Measurements from ENCODE around the gene FARP1. TPM values are rescaled to one million over a fixed set of nuclear protein-coding genes. Genes with fewer than 3 reads are reported as not detected.

FARP1 gene
- total RNA-seq, 2 donors from 2014 or later, result 89.5 to 93.6 TPM

- whole genome bisulfite sequencing, 2 donors, result 86% methylated on average over 14 of the region's 14 CpGs
- DNase-seq (no peak), ATAC-seq (no peak)
- Histone ChIP-seq H3K27me3 (no peaks in the 10 kb centered on the region), H3K4me3 (no peak overlapping the region), H3K27ac (no peak overlapping the region), H3K4me1 (peaks cover 14% of the 10 kb centered on the region), H3K36me3 (replicated peaks in 1 of 2; ENCODE audit: insufficient read depth in 1 of 2, low read depth in 2 of 2) (no peaks in the 10 kb centered on the region), H3K9me3 (no peaks in the 10 kb centered on the region)
- intact Hi-C loops (cut with DNase I), result no loop called here
- TF ChIP-seq, protein P1, sequence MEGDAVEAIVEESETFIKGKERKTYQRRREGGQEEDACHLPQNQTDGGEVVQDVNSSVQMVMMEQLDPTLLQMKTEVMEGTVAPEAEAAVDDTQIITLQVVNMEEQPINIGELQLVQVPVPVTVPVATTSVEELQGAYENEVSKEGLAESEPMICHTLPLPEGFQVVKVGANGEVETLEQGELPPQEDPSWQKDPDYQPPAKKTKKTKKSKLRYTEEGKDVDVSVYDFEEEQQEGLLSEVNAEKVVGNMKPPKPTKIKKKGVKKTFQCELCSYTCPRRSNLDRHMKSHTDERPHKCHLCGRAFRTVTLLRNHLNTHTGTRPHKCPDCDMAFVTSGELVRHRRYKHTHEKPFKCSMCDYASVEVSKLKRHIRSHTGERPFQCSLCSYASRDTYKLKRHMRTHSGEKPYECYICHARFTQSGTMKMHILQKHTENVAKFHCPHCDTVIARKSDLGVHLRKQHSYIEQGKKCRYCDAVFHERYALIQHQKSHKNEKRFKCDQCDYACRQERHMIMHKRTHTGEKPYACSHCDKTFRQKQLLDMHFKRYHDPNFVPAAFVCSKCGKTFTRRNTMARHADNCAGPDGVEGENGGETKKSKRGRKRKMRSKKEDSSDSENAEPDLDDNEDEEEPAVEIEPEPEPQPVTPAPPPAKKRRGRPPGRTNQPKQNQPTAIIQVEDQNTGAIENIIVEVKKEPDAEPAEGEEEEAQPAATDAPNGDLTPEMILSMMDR (IDR thresholded peaks at IDR 0.05), result no peak
- no peak for TF ChIP-seq POLR2A (IDR thresholded peaks at IDR 0.05)
These were observed 96.5 kb downstream of the FARP1 start for GRCh38 chr13:98239162-98240076.

DNA sequence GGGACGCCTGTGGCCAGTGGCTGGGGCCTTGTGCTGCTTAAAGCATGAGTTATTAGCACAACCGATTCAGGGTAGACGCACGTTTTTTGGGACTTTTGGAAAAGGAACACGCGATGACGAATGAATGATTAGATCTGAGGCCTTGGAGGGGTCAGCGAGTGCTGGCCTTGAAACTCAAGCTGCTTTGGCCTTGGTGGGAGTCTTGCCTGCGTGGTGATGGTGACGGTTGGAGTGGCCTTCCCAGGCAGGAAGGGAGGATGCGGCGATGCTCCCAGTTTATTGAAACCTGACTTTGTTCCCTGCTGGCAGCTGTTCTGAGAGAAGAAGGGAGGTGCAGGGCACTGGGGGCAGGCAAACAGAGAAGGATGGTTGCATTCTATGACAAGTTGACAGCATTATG is 97.2 kb downstream of the FARP1 start:
- WGBS, 2 donors, result 70 to 89% methylated on average over 11 to 12 of the region's 12 CpGs
- H3K27ac ChIP-seq, result no peak overlapping the region
- peaks cover 7% of the 10 kb centered on the region for H3K4me1 ChIP-seq
- no peaks in the 10 kb centered on the region for H3K27me3 ChIP-seq
- intact Hi-C loops (cut with DNase I), result no loop called here
- ATAC-seq, result no peak
- H3K36me3 ChIP-seq (replicated peaks in 1 of 2; ENCODE audit: insufficient read depth in 1 of 2, low read depth in 2 of 2), result no peaks in the 10 kb centered on the region
- H3K4me3 ChIP-seq, result no peak overlapping the region
- no peaks in the 10 kb centered on the region for H3K9me3 ChIP-seq
- DNase-seq, result no peak
- TF ChIP-seq, protein P1 (IDR thresholded peaks at IDR 0.05), result no peak
- no peak for TF ChIP-seq POLR2A (IDR thresholded peaks at IDR 0.05)

DNA sequence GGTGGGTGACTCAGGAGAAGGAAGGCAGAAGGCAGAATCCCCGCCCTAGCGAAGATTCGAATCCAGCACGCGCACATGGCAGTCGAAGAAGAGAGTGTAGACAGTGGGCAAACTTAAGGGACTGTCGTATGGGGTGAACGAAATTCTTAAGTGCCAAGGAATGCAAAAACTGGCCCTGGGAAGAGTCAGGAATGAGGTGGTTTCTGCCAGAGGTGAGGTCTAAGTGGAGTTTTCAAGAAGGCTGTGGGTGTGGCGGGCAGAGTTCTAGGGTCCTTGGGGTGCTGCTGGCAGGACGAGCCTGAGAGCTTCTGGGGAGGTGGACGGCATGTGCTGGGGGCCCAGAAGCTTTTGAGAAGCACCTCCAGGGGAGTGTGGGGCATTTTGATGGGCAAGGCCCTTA is 98.1 kb downstream of the FARP1 start:
- ATAC-seq, result no peak
- Histone ChIP-seq H3K4me3 (no peak overlapping the region), H3K4me1 (peaks cover 4% of the 10 kb centered on the region), H3K27ac (no peak overlapping the region), H3K9me3 (no peaks in the 10 kb centered on the region), H3K27me3 (no peaks in the 10 kb centered on the region), H3K36me3 (replicated peaks in 1 of 2; ENCODE audit: insufficient read depth in 1 of 2, low read depth in 2 of 2) (no peaks in the 10 kb centered on the region)
- TF ChIP-seq POLR2A (IDR thresholded peaks at IDR 0.05), result no peak
- TF ChIP-seq, protein P1 (IDR thresholded peaks at IDR 0.05), result no peak
- intact Hi-C loops (cut with DNase I), result no loop called here
- no peak for DNase-seq
- 92 to 93% methylated on average over 11 of the region's 11 CpGs for WGBS, 2 donors

- H3K9me3 ChIP-seq, result no peaks in the 10 kb centered on the region
- no peaks in the 10 kb centered on the region for H3K27me3 ChIP-seq
- TF ChIP-seq POLR2A (IDR thresholded peaks at IDR 0.05), result no peak
- TF ChIP-seq, protein P1 (IDR thresholded peaks at IDR 0.05), result no peak
- no peak for DNase-seq
- H3K36me3 ChIP-seq (replicated peaks in 1 of 2; ENCODE audit: insufficient read depth in 1 of 2, low read depth in 2 of 2), result no peaks in the 10 kb centered on the region
- H3K27ac ChIP-seq, result no peak overlapping the region
- ATAC-seq, result no peak
- intact Hi-C loops (cut with DNase I), result no loop called here
- peaks cover 4% of the 10 kb centered on the region for H3K4me1 ChIP-seq
- WGBS, 2 donors, result 89% methylated on average over 7 of the region's 7 CpGs
- no peak overlapping the region for H3K4me3 ChIP-seq
These were observed 99.1 kb downstream of the FARP1 start for GRCh38 chr13:98241976-98242375.

DNA sequence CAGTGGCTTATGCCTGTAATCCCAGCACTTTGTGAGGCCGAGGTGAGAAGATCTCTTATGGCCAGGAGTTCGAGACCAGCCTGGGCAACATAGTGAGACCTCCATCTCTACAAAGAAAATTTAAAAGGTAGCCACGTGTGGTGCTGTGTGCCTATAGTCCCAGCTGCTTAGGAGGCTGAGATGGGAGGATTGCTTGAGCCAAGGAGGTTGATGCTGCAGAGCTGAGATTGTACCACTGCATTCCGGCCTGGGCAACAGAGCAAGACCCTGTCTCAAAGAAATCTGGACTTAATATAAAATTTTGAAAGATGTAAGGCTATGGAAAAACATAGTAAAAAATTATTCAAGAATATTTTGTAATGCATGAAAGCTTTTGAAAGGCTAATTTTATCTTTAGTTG is 99.5 kb downstream of the FARP1 start:
- no peaks in the 10 kb centered on the region for H3K36me3 ChIP-seq (replicated peaks in 1 of 2; ENCODE audit: insufficient read depth in 1 of 2, low read depth in 2 of 2)
- H3K27me3 ChIP-seq, result no peaks in the 10 kb centered on the region
- no peak overlapping the region for H3K27ac ChIP-seq
- ATAC-seq (no peak), DNase-seq (no peak)
- H3K9me3 ChIP-seq, result no peaks in the 10 kb centered on the region
- intact Hi-C loops (cut with DNase I), result no loop called here
- 89 to 91% methylated on average over 4 of the region's 4 CpGs for WGBS, 2 donors
- no peak overlapping the region for H3K4me3 ChIP-seq
- TF ChIP-seq, protein P1 (IDR thresholded peaks at IDR 0.05), result no peak
- no peak for TF ChIP-seq POLR2A (IDR thresholded peaks at IDR 0.05)
- peaks cover 4% of the 10 kb centered on the region for H3K4me1 ChIP-seq

All from body of pancreas (tissue), 4 donors.